Transverse colon (tissue), 3 donors: ENCODE results near the gene MAX.

Experiments
- CTCF ChIP-seq, 5 experiments: fragments of 200-600 bp in 3 of 5; fragments of 450-650 bp in 2 of 5; sonication (generic) in 3 of 5; IDR thresholded peaks; 1 replicate in 2 of 5; 2 replicates in 3 of 5; pipeline ENCODE4 v1.5.1; 2016 to 2017; ENCODE audit warnings: antibody characterized with exemption in 5 of 5, inconsistent platforms in 3 of 5, mild to moderate bottlenecking in 2 of 5, moderate library complexity in 1 of 5
- EP300 ChIP-seq: sonication (generic); formaldehyde crosslinking; IDR thresholded peaks from one replicate; pipeline ENCODE4 v1.6.1; 2017; ENCODE audit warnings: antibody characterized with exemption, low read depth

DNA sequence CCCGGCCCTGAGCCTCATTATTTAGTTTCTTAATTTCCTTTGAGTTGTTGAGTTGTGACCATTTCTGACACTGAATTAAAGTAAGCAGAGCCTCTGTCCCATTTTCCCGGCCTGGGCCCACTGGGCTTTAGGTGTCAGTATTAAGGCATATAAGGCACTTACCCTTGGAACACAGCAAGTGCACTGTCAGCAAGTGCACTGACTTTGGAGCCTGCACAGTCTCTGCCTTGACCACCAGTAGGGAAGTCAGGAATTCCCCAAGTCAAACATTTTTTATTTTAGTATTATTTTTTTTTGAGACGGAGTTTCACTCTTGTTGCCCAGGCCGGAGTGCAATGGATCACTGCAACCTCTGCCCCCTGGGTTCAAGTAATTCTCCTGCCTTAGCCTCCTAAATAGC is 56.6 kb downstream of the MAX start:
- TF ChIP-seq CTCF (IDR thresholded peaks at IDR 0.05) = no peak
- no peak for TF ChIP-seq EP300
